Suppressor macrophage (primary cell): ENCODE measurements around the gene APBA3.
"Not testable (repeated sequence)": the region's sequence is repeated elsewhere in the genome, so short reads cannot be mapped to it uniquely, and the experiment has no call there.

ENCODE experiments used
- DNase-seq, 4 experiments: peaks; one replicate each; pipeline ENCODE4 v3.0.0-alpha.2; 2020 to 2022

Gene APBA3

DNA sequence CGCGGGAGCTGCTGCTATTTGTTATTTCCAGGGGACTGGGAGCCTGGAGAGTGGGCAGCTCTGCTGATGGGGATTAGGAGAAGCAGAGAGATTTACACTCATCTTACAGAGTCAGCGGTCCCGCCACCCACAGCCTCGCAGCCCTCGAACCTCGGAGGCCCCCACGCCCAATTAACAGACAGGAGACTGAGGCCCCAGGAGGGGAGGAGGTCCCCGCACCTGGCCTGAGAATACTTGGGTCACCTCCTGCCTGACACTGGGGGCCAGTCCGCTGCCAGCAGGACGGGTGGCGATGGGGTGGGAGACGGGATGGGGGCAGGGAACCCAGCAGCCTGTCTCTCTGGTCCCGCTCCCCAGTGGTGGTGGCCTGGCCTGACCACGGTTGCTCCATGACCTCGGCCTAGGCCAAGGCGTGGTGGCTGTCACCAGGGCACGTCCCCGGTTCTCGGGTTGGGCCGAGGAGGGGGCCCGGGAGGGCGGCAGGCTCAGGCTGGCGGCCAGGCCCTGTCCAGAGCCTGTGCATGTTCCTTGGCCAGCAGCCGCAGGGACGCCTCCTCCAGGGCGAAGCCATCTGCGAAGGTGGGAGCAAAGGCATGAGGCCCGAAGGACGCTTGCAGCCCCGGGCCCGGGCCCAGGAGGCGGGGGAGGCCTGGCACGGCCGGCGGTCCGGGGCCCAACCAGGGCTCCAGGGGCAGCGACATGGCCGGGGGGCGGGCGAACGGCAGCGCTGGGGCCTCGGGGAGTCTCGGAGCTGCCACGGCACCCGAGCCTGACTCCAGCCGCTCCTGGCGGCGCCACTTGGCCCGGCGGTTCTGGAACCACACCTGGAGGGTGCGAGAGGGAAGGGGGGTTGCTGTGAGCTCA is 8.9 kb upstream of the APBA3 start:
- DNase-seq = no peak

DNA sequence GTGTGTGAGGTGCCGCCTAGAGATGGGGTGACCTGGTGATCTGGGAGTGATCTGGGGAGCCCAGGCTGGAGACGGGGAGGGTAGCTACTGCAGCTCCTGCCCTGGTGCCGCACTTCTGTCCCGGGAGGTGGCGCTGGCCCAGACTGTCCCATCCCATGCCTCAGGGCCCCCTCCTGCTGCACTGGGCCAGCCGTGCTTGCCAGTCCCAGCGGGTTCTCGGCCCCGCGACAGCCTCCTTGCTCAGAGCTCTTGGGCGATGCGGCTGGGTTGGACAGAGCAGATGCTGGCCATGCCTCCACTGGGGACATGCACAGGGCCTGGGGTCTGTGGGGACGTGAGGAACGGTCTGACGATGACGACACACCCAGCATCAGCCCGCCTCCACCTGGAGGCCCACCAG is 8.0 kb upstream of the APBA3 start:
- no peak for DNase-seq

DNA sequence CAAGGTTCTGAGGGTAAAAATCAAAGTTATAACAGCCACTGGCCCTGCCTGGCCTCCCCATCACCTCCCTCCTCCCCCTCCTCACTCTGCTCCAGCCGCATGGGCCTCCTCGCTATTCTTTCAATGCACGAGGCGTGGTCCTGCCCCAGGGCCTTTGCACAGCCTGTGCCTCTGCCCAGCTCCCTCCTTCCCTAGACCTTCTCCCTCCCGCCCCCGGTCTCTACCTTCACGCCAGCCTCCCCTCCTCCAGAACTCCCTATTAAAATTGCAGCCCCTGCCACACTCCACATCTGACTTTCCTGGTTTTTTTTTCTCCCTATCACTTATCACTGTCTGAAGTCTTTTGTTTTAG is 7.2 kb upstream of the APBA3 start:
- no peak for DNase-seq

DNA sequence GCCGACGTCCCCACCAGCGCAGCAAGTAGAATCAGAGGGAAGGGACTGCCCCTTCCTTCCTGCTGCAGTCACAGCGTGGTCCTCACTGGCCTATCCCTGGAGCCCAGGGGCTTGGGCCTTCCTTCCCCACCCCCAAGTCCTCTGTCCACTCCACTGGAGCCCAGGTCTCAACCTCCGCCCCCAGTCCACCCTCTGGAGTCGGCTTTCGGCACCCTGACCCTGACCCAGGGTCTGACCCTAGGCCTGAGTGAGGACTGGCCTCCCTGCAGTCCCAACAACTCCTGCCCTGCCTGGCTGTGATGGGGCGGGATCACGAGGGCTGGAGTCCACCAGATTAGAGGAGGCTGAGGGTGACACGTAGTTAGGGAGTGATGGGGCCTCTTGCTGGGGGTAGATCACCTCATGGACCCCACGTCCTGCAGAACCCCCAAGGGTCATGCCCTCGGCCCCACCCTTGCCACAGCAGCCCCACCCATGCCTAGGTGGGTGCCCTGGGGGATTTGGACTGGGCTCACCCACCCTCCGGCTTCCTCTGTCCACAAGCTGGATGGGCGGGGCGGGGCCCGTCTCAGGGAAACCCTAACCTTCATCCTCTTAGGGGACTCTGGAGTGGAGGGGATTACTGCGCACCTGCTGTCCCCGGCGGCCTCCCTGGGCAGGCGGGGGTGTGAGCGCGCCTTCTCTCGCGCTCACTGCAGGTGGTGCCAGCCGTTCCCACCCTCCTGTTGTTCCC is 6.7 kb upstream of the APBA3 start:
- no peak for DNase-seq

- DNase-seq = no peak
Observed at GRCh38 chr19:3767050-3767449, 5.6 kb upstream of the APBA3 start.

- DNase-seq = peak in 1 of 4 experiments; percentile 27
Observed at GRCh38 chr19:3766520-3766919, 5.0 kb upstream of the APBA3 start.

DNA sequence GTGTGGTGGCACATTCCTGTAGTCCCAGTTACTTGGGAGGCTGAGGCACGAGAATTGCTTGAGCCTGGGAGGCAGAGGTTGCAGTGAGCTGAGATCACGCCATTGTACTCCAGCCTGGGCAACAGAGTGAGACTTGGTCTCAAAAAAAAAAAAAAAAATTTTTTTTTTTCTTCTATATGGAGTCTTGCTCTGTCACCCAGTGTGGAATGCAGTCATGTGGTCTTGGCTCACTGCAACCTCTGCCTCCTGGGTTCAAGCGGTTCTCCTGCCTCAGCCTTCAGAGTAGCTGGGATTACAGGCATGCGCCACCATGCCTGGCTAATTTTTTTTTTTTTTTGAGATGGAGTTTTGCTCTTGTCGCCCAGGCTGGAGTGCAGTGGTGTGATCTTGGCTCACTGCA is 4.3 kb upstream of the APBA3 start:
- not testable (repeated sequence) for DNase-seq

- no peak for DNase-seq
Observed at GRCh38 chr19:3765121-3765520, 3.6 kb upstream of the APBA3 start.

DNA sequence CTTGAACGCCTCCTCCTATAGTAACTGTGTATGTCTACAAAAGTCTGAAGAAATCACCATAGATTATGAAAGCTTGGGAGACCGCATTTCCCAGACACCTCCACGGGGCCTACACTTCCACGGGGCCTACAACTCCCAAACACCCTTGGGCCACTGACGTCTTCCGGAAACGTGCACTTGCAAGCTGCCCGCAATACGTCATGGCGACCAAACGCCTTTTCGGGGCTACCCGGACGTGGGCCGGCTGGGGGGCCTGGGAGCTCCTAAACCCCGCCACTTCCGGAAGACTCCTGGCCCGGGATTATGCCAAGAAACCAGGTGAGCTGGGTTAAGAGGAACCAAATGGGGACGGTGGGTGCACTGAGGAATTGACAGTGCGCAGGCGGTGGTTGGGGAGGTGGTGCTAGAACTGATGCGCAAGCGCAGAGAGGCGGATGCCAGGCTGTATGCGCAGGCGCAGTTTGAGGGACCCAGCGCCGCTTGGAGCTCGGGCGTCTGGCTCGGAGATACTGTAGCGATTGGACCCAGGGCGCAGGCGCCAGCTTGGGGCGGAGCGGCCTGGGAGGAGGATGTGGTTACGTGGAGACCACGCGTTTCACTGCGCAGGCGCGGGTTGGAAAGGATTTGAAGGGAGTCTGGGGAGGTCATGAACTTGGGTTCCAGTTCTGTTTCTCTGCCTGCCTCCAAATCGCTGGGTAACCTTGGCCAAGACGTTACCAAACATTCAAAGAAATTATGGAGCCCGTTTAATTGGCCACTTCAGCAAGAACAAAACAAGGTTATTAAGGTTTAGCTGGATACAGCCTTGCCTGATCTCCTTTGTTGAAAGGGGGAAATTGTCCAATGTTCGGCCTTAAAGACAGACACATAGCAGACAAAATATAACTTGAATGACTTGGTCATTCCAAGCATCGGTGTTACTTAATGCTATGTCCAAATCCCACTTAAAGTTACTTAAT is 1.3 kb upstream of the APBA3 start, which contains the start of gene MRPL54:
TSS of gene MRPL54 (plus strand) at position 182 of the 959 bp plus-strand sequence. CDS start at position 201, 19 bp downstream.
- DNase-seq = peak; percentile 100

GRCh38 chr19:3762130-3762473 is 610 bp upstream of the APBA3 start:
- DNase-seq = no peak

DNA sequence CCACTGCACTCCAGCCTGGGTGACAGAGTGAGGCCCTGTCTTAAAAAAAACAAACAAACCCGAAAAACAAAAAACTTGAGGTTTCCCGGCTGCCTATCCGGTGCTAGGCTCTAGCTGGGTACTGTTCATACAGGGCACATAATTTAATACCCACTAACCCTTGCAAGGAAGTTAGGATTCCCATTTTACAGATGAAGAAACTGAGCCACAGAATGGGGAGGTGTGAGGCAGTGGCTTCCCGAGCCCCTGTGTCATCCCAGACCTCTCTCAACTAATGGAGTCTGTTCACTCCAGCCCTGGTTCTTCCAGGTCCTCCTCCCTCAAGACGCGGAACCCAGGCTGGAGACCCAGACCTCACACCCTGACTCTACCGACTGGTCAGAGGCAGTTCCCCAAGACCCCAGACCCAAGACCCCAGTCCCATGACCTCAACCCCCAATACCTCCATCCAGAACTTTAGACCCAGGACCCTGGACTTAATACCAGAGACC is 576 bp downstream of the APBA3 start:
- DNase-seq = no peak

DNA sequence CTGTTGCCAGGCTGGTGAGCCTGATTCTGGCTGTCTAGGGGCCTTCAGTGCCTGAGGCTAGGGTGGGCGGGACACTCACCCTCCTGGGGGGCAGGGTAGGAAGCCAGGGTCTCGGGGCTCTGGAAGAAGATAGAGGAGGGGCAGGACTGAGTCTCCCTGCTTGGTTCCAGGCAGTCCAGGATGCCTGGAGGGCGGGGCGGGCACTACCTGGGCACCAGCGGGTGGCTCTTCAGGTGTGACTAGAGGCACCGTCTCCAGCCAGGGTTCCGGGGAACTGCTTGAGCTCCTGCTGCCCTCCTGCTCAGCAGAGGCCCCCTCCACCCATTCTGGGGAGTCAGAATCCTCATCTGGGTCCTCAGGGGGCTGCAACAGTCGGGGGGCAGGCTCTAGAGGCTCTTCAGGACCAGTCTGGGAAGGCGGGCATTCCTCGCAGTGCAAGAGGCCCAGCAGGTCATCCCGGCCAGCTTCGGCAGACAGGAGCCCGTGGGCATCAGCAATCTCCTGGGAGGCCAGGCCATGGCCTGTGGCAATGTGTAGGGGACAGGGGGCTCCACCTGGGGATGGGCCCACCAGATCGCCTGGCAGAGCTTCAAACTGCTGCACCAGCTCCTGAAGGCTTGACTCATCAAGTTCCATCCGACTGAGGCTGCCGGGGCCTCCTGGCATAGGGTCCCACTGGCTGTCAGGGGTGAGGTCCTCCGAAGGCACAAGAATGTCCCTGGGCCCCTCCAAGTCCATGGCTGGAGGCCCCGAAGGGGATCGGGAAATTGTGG is 1.8 kb downstream of the APBA3 start:
- no peak for DNase-seq

DNA sequence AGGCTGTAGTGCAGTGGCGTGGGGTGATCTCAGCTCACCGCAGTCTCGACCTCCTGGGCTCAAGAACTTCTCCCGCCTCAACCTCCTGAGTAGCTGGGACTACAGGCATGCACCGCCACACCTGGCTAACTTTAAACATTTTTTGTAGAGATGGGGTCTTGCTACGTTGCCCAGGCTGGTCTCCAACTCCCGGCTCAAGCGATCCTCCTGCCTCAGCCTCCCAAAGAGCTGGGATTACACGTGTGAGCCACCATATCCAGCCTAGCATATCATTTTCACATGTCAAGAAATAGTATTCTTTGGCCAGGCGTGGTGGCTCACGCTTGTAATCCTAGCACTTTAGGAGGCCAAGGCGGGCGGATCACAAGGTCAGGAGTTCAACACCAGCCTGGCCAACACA is 3.2 kb downstream of the APBA3 start:
- not testable (repeated sequence) for DNase-seq

- not testable (repeated sequence) for DNase-seq
Observed at GRCh38 chr19:3757705-3758104, 3.8 kb downstream of the APBA3 start.

DNA sequence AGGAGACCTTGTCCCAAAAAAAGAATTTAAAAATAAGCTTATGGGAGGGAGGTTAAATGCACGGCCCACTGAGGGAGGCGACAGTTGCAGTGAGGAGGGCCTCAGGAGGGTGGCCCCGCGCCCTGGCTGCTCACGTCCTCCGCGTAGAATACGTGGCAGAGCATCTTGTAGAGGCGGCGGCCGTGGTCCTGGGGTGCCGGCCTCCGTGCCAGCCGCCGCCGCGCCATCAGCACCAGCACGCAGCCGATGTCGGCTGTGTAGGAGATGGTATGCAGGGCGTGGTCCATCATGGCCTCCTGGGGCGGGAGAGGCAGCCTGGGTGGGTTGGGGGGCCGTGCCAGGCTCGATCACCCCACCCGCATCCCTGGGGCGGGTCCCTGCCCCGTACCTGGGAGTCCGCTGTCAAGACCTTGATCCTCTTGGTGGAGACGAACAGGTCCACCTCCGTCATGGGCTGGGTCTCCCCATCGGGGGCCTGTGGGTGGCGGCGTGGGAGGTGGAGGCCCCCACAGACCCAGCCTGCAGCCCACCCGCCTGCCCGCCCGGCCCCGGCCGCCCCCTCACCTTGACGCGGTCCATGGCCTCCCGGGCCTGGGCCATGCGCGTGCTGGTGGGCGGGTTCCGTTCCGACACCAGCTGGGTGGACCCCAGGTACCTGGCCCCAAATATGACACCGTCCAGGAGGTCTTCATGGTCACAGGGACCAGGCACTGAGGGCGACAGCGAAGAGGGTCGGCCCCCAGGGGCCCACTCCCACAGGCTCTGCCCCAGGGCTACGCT is 7.7 kb downstream of the APBA3 start:
- DNase-seq = no peak

GRCh38 chr19:3752492-3752891 is 9.0 kb downstream of the APBA3 start:
- no peak for DNase-seq

DNA sequence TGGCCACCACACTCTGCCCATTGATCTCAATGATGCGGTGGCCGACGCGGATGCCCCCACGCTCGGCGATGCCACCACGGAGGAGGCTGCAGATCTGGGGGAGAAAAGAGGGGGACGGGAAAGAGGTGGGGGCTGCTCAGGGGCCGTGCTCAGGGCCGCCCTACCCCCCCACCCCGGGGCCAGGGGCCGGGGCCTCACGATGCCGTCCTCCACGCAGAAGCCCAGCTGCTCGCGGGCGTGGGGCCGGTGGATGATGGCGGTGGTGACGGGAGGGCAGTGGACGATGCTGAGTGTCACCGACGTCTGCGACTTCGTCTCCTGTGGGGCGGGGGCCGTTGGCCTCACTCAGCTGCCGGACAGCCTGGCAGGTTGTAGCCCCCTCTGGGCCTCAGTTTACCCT is 10.3 kb downstream of the APBA3 start:
- no peak for DNase-seq

GRCh38 chr19:3750211-3750610 is 11.3 kb downstream of the APBA3 start:
- DNase-seq = no peak

DNA sequence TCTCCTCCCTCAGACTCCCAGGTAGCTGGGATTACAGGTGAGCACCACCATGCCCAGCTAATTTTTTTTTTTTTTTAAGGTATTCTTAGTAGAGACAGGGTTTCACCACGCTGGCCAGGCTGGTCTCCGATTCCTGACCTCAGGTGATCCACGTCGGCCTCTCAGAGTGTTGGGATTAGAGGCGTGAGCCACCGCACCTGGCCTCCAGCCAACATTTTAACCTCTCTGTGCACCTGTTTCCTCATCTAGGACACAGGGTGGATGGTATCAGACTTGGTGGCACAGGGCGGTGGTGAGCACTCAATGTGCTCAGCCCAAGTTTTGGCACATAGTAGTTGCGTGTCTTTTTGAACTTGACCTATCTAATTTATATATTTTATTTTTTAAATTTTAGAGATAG is 12.5 kb downstream of the APBA3 start:
- DNase-seq = no peak

DNA sequence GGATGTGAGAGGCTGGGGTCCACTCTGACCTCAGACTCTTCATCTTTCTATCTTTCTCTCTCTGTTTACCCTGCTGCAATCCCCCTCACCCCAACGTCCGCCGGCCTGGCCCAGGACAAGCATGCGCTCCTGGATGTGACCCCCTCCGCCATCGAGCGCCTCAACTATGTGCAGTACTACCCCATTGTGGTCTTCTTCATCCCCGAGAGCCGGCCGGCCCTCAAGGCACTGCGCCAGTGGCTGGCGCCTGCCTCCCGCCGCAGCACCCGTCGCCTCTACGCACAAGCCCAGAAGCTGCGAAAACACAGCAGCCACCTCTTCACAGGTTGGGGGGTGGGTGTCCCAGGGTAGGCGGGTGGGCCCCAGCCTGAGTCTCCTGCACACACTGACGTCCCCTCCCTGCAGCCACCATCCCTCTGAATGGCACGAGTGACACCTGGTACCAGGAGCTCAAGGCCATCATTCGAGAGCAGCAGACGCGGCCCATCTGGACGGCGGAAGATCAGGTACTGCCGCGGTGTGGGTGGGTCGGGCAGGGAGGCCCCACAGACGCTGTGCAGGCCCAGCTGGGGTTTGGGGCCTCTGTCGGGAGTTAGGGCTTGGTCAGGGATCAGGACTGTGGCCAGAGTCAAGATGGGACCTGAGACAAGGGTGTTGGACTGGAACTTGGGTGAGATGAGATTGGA is 15.0 kb downstream of the APBA3 start:
- no peak for DNase-seq
